ENCODE measurements around the gene APBB3.
A peak's percentile ranks its signal among the peaks of the same experiment; 100 is the strongest.
"Not testable (repeated sequence)": the region's sequence is repeated elsewhere in the genome, so short reads cannot be mapped to it uniquely, and the experiment has no call there.

Gene APBB3

GRCh38 chr5:140564196-140565023 is at the start of gene APBB3, which contains the start of gene SLC35A4:
Gene APBB3 (minus strand): TSS chr5:140564598. CDS start chr5:140564245, 353 bp downstream.
Gene SLC35A4 (plus strand): TSS chr5:140564828. CDS start chr5:140567170, 2,342 bp downstream.
- peak; percentile 99 for DNase-seq

GRCh38 chr5:140611020-140611521 is 46.7 kb upstream of the APBB3 start:
- DNase-seq: no peak

GRCh38 chr5:140609126-140609525 is 44.7 kb upstream of the APBB3 start:
- peak in 1 of 2 donors; percentile 61 for DNase-seq

DNA sequence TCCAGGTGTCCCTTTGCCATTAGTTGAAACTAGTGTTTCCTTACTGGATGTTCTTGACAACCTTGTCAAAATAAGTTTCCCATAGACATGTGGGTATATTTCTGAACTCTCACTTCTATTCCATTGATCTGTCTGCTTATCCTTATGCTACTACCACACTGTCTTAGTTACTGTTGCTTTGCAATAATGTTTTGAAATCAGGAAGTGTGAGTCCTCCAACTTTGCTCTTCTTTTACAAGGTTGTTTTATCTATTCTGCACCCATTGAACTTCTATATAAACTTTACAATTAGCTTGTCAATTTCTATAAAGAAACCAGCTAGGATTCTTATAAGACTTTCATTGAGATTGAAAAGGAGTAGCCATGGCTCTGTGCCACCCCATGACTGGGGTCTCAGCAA is 44.3 kb upstream of the APBB3 start:
- DNase-seq: no peak

GRCh38 chr5:140607031-140607430 is 42.6 kb upstream of the APBB3 start:
- DNase-seq: no peak

GRCh38 chr5:140605879-140606278 is 41.5 kb upstream of the APBB3 start:
- DNase-seq: no peak

GRCh38 chr5:140603734-140604133 is 39.3 kb upstream of the APBB3 start:
- DNase-seq: no peak

- not testable (repeated sequence) for DNase-seq
Observed at GRCh38 chr5:140603446-140603698, 39.0 kb upstream of the APBB3 start.

DNA sequence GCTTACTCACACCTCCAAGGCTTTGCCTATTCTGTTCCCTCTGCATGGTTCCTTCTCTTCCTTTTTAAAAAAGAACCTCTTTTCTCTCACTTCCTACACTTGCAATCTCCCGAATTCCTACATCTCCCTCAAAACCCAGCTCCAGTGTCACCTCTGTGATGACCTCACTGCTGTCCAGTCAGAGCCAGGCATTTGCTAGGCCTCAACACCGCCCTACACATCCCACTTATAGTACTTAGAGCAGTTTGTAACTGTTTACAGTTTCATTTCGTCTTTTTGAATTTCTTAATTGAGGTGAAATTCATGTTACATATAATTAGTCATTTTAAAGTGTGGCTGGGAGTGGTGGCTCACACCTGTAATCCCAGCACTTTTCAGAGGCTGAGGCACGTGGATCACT is 37.7 kb upstream of the APBB3 start:
- DNase-seq: no peak

- DNase-seq: no peak
Observed at GRCh38 chr5:140600096-140600495, 35.7 kb upstream of the APBB3 start.

- DNase-seq: no peak
Observed at GRCh38 chr5:140598836-140599235, 34.4 kb upstream of the APBB3 start.

- DNase-seq: no peak
Observed at GRCh38 chr5:140596321-140596741, 31.9 kb upstream of the APBB3 start.

- peak; percentile 5 to 49 for DNase-seq
Observed at GRCh38 chr5:140595538-140596300, 31.3 kb upstream of the APBB3 start.

GRCh38 chr5:140594169-140594568 is 29.8 kb upstream of the APBB3 start:
- no peak for DNase-seq

DNA sequence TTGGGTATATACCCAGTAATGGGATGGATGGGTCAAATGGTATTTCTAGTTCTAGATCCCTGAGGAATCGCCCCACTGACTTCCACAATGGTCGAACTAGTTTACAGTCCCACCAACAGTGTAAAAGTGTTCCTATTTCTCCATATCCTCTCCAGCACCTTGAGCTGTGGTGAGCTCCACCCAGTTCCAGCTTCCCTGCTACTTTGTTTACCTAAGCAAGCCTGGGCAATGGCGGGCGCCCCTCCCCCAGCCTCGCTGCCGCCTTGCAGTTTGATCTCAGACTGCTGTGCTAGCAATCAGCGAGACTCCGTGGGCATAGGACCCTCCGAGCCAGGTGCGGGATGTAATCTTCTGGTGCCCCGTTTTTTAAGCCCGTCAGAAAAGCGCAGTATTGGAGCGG is 28.7 kb upstream of the APBB3 start:
- DNase-seq: not testable (repeated sequence)

GRCh38 chr5:140591747-140592372 is 27.5 kb upstream of the APBB3 start:
- DNase-seq: no peak

DNA sequence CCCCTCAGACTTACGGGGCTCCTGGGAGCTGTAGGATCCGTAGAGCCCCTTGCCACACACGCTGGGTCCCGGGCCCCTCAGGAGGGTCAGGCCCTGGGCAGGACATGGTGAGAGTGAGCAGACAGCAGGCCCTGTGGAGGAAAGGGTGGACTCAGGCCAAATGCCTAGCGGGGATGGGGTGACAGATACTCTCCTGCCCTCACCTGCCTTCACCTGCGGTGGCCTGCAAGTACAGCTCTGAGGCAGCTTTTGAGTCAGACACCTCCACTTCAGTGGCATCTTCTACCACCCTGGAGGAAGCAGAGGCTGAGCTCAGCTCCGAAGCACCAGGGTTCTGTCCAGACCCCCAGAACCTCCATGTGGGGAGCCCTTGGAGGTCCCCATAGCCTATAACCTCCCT is 26.5 kb upstream of the APBB3 start:
- DNase-seq: no peak

DNA sequence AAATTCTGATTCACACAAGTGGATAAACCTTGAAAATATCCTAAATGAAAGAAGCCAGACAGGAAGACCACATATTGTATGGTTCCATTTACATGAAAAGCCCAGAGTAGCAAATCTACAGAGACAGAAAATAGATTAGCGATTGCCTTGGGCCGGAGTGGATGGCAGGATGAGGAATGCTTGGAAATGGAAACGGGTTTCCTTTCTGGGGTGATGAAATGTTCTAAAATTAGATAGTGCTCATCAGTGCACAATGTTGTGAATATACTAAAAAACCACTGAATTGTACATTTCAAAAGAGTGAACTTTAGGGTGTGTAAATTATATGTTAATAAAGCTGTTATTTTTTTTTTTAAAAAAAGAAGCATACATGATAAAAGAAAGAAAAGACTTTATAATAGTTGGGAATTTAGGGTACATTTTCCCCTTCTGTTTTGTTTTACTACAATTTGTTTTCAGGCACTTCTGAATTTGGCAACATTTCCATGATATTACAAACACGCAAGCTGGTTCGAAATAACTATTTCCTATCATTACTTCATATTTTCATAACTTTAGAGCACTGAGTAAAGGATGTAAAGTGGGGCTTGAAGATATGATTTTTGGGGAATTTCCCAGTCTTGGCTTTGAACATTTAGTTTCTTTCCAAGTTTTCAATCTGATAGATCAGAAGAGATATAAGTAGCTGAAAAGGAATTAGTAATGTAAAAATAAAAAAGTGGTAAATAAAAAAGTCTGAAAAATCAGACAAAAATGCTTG is 24.1 kb upstream of the APBB3 start:
- DNase-seq: no peak

- no peak for DNase-seq
Observed at GRCh38 chr5:140587495-140587894, 23.1 kb upstream of the APBB3 start.

DNA sequence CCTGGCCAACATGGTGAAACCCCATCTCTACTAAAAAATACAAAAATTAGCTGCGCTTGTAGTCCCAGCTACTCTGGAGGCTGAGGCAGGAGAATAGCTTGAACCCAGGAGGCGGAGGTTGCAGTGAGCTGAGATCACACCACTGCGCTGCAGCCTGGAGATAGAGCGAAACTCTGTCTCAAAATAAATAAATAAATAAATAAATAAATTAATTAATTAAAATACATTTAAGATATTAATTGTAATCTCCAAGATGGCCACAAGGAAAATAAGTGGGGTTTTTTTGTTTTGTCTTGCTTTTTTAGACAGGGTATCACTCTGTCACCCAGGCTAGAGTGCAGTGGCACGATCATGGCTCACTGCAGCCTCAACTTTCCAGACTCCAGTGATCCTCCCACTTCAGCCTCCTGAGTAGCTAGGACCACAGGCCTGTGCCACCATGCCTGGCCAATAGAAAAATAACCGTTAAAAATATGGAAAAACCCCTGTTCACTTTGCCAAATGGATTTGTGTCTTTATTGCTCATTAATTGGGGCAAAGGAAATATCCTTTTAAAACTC is 14.9 kb upstream of the APBB3 start:
- DNase-seq: not testable (repeated sequence)

GRCh38 chr5:140576776-140577201 is 12.4 kb upstream of the APBB3 start:
- DNase-seq: no peak

DNA sequence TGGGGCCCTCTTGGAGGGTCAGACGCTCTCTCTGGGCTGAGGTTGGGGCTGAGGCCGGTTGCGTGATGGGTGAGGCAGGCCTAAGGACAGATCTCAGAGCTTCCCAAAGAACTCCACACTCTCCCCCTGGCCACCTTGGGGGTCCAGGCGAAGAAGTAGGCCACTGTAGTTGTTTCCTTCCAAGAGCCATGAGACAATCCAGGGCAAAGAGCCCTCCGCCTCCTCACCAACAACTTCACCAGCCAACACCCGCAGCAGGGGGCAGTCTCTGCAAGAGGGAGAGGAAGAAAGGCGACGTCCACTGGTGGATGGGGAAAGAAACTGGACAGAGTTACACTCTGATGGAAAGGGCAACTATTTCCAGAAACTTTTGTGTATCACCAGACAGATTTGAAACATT is 10.9 kb upstream of the APBB3 start:
- peak in 1 of 2 donors; percentile 59 for DNase-seq

Data from CD4-positive, alpha-beta T cell treated with Interleukin-1 beta for 1 hour (primary cell).